ENCODE results near the gene RDX. TPM values are rescaled to one million over a fixed set of nuclear protein-coding genes. Genes with fewer than 3 reads are reported as not detected.

Gene RDX
- total RNA-seq, 1 donor from 2014 or later = 167 TPM

DNA sequence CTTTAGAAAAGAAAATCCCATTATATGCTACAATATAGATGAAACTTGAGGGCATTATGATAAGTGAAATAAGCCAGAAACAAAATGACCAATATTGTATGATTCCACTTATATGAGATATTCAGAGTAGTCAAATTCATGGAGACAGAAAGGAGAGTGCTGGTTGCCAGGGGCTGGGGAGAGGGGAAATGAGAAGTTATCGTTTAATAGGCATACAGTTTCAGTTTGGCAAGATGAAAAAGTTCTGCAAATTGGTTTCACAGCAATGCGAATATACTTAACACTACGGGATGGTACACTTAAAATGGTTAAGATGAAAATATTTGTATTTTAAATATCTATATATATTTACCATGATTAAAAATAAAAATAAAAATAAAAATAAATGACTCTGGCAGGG, 31.1 kb upstream of the RDX start:
- H3K36me3 Mint-ChIP-seq (ENCODE audit: low read depth) = peaks cover 7% of the 10 kb centered on the region
- H3K4me3 Mint-ChIP-seq = no peak overlapping the region
- TF ChIP-seq, protein P1, sequence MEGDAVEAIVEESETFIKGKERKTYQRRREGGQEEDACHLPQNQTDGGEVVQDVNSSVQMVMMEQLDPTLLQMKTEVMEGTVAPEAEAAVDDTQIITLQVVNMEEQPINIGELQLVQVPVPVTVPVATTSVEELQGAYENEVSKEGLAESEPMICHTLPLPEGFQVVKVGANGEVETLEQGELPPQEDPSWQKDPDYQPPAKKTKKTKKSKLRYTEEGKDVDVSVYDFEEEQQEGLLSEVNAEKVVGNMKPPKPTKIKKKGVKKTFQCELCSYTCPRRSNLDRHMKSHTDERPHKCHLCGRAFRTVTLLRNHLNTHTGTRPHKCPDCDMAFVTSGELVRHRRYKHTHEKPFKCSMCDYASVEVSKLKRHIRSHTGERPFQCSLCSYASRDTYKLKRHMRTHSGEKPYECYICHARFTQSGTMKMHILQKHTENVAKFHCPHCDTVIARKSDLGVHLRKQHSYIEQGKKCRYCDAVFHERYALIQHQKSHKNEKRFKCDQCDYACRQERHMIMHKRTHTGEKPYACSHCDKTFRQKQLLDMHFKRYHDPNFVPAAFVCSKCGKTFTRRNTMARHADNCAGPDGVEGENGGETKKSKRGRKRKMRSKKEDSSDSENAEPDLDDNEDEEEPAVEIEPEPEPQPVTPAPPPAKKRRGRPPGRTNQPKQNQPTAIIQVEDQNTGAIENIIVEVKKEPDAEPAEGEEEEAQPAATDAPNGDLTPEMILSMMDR (conservative IDR thresholded peaks at IDR 0.05) = no peak
- H3K9me3 Mint-ChIP-seq = peaks cover 24% of the 10 kb centered on the region
- no peak for DNase-seq (ENCODE audit: low read depth, low spot score)
- peaks cover 61% of the 10 kb centered on the region for H3K4me1 Mint-ChIP-seq
- H3K27ac Mint-ChIP-seq (ENCODE audit: unreplicated experiment) = no peak overlapping the region
- no peaks in the 10 kb centered on the region for H3K27me3 Mint-ChIP-seq (ENCODE audit: low read depth)

DNA sequence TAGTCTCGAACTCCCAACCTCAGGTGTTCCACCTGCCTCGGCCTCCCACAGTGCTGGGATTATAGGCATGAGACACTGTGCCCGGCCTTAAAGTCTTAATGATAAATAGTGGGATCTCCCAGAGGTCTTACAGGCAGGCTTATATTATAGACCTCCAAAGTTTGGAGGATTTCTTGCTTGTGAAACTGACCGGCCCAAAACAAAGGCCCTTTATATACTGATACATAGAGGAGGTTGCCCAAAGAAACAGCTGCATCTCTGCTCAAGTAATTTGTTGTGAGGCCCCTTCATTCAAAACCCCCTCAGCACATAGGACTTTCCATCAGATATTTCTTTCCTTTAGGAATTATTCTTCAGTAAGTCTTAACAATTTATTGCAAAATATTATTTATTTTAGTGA, 27.4 kb upstream of the RDX start:
- Mint-ChIP-seq H3K27me3 (ENCODE audit: low read depth) (no peaks in the 10 kb centered on the region), H3K27ac (ENCODE audit: unreplicated experiment) (peak overlapping the region; percentile 53), H3K4me3 (peak overlapping the region; percentile 6), H3K4me1 (peaks cover 54% of the 10 kb centered on the region), H3K36me3 (ENCODE audit: low read depth) (no peaks in the 10 kb centered on the region), H3K9me3 (peaks cover 11% of the 10 kb centered on the region)
- TF ChIP-seq, protein P1 (conservative IDR thresholded peaks at IDR 0.05) = no peak
- no peak for DNase-seq (ENCODE audit: low read depth, low spot score)

DNA sequence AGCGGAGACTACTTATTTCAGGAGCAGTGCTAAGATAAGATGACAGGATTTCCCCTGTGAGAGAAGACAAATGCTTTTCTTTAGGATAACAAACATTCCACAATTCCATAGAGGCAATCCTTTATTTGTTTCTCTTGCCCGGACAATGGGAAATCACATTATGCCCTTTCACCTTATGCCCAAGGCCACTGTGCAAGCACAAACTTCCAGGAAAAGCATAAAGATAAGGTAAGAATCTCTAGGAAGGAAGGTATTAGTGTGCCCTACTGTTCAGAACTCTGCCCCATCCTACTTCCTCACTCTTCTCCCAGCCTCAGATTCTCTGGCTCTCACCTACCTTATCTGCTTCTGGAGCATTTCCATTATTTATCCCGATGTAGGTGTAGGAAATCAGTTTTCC, 23.1 kb upstream of the RDX start:
- Mint-ChIP-seq H3K9me3 (peaks cover 2% of the 10 kb centered on the region), H3K27ac (ENCODE audit: unreplicated experiment) (peak overlapping the region; percentile 16), H3K36me3 (ENCODE audit: low read depth) (no peaks in the 10 kb centered on the region), H3K27me3 (ENCODE audit: low read depth) (no peaks in the 10 kb centered on the region), H3K4me3 (no peak overlapping the region), H3K4me1 (peaks cover 42% of the 10 kb centered on the region)
- no peak for DNase-seq (ENCODE audit: low read depth, low spot score)
- TF ChIP-seq, protein P1 (conservative IDR thresholded peaks at IDR 0.05) = no peak

DNA sequence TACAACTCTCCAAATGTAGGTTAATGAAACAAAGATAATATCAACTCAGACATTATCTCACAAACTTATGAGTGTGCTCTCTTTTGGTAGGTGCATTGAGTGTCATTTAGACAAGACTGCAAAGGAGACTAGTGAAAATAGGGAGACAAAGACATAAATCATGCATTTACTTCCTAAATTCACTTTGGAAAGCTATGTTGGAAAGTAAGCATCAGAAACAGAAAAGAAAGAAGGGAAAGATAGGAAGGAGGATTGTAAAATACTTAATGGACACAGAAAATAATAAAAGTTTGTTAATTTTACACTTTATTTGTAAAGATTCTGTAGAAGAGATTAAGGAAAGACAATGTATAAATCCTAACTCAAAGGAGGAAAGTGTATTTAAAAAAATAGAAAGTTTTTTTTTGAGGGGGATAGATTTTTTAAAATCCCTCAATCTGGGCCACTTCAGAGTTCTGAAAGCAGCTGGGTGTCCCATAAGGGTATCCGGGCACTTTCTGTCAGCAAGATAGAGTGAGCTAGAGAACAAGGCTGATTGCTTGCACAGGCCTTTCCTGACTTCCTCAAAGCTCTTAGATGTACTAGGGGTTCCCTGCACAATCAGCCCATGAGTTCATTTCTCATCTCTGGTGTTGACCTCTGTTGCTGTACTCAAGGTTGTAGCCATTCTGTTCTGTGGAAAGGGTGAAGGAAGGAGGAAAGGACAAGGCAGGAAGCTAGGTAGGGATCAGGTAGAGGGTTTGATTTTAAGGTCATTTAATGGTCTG, 22.4 kb upstream of the RDX start:
- Mint-ChIP-seq H3K4me1 (peaks cover 35% of the 10 kb centered on the region), H3K27me3 (ENCODE audit: low read depth) (no peaks in the 10 kb centered on the region), H3K36me3 (ENCODE audit: low read depth) (no peaks in the 10 kb centered on the region), H3K4me3 (no peak overlapping the region), H3K27ac (ENCODE audit: unreplicated experiment) (peak overlapping the region; percentile 16), H3K9me3 (no peaks in the 10 kb centered on the region)
- TF ChIP-seq, protein P1 (conservative IDR thresholded peaks at IDR 0.05) = no peak
- DNase-seq (ENCODE audit: low read depth, low spot score) = no peak

DNA sequence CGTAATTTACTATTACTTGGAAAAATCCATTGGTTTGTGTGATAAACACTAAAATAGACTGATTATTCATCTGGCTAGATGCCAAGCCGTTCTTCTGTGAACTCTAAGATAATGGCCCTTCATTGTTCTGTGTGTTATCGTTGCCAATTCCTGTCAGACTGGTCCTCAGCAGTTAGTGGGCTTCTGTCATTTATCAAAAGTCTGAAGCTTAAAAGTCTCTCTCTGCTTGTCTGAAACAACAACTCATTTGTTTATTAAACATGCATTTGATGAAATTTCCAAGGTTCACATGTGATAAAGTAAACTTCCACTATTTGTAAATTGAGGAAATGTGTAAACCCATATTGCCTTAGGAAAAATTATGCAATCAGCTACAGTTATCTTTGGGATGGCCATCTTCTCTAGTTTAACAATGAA, 21.1 kb upstream of the RDX start:
- Mint-ChIP-seq H3K27me3 (ENCODE audit: low read depth) (no peaks in the 10 kb centered on the region), H3K27ac (ENCODE audit: unreplicated experiment) (no peak overlapping the region), H3K36me3 (ENCODE audit: low read depth) (no peaks in the 10 kb centered on the region), H3K4me3 (no peak overlapping the region), H3K4me1 (peaks cover 32% of the 10 kb centered on the region), H3K9me3 (no peaks in the 10 kb centered on the region)
- no peak for DNase-seq (ENCODE audit: low read depth, low spot score)
- TF ChIP-seq, protein P1 (conservative IDR thresholded peaks at IDR 0.05) = no peak
